ENCODE data around the gene ASTN2.

ASTN2 gene

GRCh38 chr9:117247266-117247665 is 167.6 kb downstream of the ASTN2 start:
- DNase-seq (ENCODE audit: low spot score), result peak; percentile 84

- DNase-seq (ENCODE audit: low spot score), result no peak
These were observed 169.6 kb downstream of the ASTN2 start for GRCh38 chr9:117245175-117245829.

GRCh38 chr9:117242082-117242481 is 172.8 kb downstream of the ASTN2 start:
- no peak for DNase-seq (ENCODE audit: low spot score)

- no peak for DNase-seq (ENCODE audit: low spot score)
These were observed 175.4 kb downstream of the ASTN2 start for GRCh38 chr9:117239428-117239827.

GRCh38 chr9:117234103-117234502 is 180.8 kb downstream of the ASTN2 start:
- DNase-seq (ENCODE audit: low spot score), result no peak

GRCh38 chr9:117233016-117233415 is 181.8 kb downstream of the ASTN2 start:
- DNase-seq (ENCODE audit: low spot score), result no peak

- no peak for DNase-seq (ENCODE audit: low spot score)
These were observed 182.6 kb downstream of the ASTN2 start for GRCh38 chr9:117232281-117232680.

- DNase-seq (ENCODE audit: low spot score), result no peak
These were observed 183.8 kb downstream of the ASTN2 start for GRCh38 chr9:117231012-117231411.

- no peak for DNase-seq (ENCODE audit: low spot score)
These were observed 190.2 kb downstream of the ASTN2 start for GRCh38 chr9:117224695-117225094.

- DNase-seq (ENCODE audit: low spot score), result no peak
These were observed 195.9 kb downstream of the ASTN2 start for GRCh38 chr9:117218951-117219350.

GRCh38 chr9:117214416-117214815 is 200.4 kb downstream of the ASTN2 start:
- DNase-seq (ENCODE audit: low spot score), result no peak

- DNase-seq (ENCODE audit: low spot score), result no peak
These were observed 203.6 kb downstream of the ASTN2 start for GRCh38 chr9:117211280-117211679.

GRCh38 chr9:117205806-117206205 is 209.1 kb downstream of the ASTN2 start:
- no peak for DNase-seq (ENCODE audit: low spot score)

GRCh38 chr9:117204971-117205370 is 209.9 kb downstream of the ASTN2 start:
- DNase-seq (ENCODE audit: low spot score), result no peak

- no peak for DNase-seq (ENCODE audit: low spot score)
These were observed 223.2 kb downstream of the ASTN2 start for GRCh38 chr9:117191504-117192261.

GRCh38 chr9:117189121-117189520 is 225.7 kb downstream of the ASTN2 start:
- DNase-seq (ENCODE audit: low spot score), result no peak

GRCh38 chr9:117188394-117188793 is 226.5 kb downstream of the ASTN2 start:
- DNase-seq (ENCODE audit: low spot score), result no peak

- DNase-seq (ENCODE audit: low spot score), result no peak
These were observed 227.4 kb downstream of the ASTN2 start for GRCh38 chr9:117187498-117187897.

GRCh38 chr9:117184173-117184572 is 230.7 kb downstream of the ASTN2 start:
- no peak for DNase-seq (ENCODE audit: low spot score)

- no peak for DNase-seq (ENCODE audit: low spot score)
These were observed 232.8 kb downstream of the ASTN2 start for GRCh38 chr9:117182046-117182445.

GRCh38 chr9:117180896-117181445 is 233.9 kb downstream of the ASTN2 start:
- DNase-seq (ENCODE audit: low spot score), result no peak

- peak; percentile 37 for DNase-seq (ENCODE audit: low spot score)
These were observed 236.1 kb downstream of the ASTN2 start for GRCh38 chr9:117178596-117179375.

GRCh38 chr9:117170567-117170966 is 244.3 kb downstream of the ASTN2 start:
- no peak for DNase-seq (ENCODE audit: low spot score)
